ENCODE data around the gene FSIP2. TPM values are rescaled to one million over a fixed set of nuclear protein-coding genes. Genes with fewer than 3 reads are reported as not detected.

FSIP2 gene
- total and polyA plus RNA-seq, 10 of the 15 experiments (the other 5 are each of a cell fraction or from before 2014, with no cell fraction given): 0.03 to 1.3 (median 0.13) TPM

DNA sequence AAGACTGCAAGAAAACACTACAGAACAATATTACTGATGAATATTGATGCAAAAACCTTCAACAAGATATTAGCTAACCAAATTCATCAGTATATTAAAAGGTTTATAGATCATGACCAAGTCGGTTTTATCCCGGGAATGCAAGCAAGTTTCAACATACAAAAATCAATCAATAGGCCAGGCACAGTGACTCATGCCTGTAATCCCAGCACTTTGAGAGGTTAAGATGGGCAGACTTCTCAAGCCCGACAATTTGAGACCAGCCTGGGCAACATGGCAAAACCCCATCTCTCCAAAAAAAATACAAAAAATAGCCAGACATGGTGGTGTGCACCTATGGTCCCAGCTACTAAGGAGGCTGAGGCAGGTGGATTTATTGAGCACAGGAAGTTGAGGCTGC, 82.9 kb downstream of the FSIP2 start:
- H3K36me3 ChIP-seq (ENCODE audit: control insufficient read depth in 2 of 2, insufficient read depth in 2 of 2, low read length in 1 of 2): no peaks in the 10 kb centered on the region
- no peak for DNase-seq (ENCODE audit: low read depth, low spot score)
- no peaks in the 10 kb centered on the region for H3K4me1 ChIP-seq (ENCODE audit: control insufficient read depth, insufficient read depth, low read length)
- CTCF ChIA-PET: no interaction called here
- in situ Hi-C loops (cut with MboI) (no loop called here), intact Hi-C loops (cut with micrococcal nuclease; ENCODE audit: unreplicated experiment) (no loop called here)
- no peaks in the 10 kb centered on the region for H3K79me2 ChIP-seq (ENCODE audit: control insufficient read depth, insufficient read depth, low read length)
- TF ChIP-seq, protein P1, sequence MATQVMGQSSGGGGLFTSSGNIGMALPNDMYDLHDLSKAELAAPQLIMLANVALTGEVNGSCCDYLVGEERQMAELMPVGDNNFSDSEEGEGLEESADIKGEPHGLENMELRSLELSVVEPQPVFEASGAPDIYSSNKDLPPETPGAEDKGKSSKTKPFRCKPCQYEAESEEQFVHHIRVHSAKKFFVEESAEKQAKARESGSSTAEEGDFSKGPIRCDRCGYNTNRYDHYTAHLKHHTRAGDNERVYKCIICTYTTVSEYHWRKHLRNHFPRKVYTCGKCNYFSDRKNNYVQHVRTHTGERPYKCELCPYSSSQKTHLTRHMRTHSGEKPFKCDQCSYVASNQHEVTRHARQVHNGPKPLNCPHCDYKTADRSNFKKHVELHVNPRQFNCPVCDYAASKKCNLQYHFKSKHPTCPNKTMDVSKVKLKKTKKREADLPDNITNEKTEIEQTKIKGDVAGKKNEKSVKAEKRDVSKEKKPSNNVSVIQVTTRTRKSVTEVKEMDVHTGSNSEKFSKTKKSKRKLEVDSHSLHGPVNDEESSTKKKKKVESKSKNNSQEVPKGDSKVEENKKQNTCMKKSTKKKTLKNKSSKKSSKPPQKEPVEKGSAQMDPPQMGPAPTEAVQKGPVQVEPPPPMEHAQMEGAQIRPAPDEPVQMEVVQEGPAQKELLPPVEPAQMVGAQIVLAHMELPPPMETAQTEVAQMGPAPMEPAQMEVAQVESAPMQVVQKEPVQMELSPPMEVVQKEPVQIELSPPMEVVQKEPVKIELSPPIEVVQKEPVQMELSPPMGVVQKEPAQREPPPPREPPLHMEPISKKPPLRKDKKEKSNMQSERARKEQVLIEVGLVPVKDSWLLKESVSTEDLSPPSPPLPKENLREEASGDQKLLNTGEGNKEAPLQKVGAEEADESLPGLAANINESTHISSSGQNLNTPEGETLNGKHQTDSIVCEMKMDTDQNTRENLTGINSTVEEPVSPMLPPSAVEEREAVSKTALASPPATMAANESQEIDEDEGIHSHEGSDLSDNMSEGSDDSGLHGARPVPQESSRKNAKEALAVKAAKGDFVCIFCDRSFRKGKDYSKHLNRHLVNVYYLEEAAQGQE (IDR thresholded peaks at IDR 0.05; ENCODE audit: low read depth, low read length): no peak
- TF ChIP-seq, protein P2, sequence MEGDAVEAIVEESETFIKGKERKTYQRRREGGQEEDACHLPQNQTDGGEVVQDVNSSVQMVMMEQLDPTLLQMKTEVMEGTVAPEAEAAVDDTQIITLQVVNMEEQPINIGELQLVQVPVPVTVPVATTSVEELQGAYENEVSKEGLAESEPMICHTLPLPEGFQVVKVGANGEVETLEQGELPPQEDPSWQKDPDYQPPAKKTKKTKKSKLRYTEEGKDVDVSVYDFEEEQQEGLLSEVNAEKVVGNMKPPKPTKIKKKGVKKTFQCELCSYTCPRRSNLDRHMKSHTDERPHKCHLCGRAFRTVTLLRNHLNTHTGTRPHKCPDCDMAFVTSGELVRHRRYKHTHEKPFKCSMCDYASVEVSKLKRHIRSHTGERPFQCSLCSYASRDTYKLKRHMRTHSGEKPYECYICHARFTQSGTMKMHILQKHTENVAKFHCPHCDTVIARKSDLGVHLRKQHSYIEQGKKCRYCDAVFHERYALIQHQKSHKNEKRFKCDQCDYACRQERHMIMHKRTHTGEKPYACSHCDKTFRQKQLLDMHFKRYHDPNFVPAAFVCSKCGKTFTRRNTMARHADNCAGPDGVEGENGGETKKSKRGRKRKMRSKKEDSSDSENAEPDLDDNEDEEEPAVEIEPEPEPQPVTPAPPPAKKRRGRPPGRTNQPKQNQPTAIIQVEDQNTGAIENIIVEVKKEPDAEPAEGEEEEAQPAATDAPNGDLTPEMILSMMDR (IDR thresholded peaks at IDR 0.05 in 2 of 3, conservative IDR thresholded peaks at IDR 0.05 in 1 of 3; ENCODE audit: control insufficient read depth in 2 of 3, extremely low read depth in 1 of 3, insufficient read depth in 1 of 3, low read depth in 3 of 3, low read length in 3 of 3): no peak
- TF ChIP-seq, protein P3, sequence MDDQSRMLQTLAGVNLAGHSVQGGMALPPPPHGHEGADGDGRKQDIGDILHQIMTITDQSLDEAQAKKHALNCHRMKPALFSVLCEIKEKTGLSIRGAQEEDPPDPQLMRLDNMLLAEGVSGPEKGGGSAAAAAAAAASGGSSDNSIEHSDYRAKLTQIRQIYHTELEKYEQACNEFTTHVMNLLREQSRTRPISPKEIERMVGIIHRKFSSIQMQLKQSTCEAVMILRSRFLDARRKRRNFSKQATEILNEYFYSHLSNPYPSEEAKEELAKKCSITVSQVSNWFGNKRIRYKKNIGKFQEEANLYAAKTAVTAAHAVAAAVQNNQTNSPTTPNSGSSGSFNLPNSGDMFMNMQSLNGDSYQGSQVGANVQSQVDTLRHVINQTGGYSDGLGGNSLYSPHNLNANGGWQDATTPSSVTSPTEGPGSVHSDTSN (IDR thresholded peaks at IDR 0.05; ENCODE audit: insufficient replicate concordance, low read depth, low read length): no peak
- TF ChIP-seq ZNF274 (IDR thresholded peaks at IDR 0.05; ENCODE audit: insufficient read depth, insufficient read length) (no peak), STAT3 (IDR thresholded peaks at IDR 0.05; ENCODE audit: low read depth, low read length) (no peak), MEF2B (IDR thresholded peaks at IDR 0.05; ENCODE audit: partially characterized antibody, poor library complexity, severe bottlenecking) (no peak), IRF4 (IDR thresholded peaks at IDR 0.05; ENCODE audit: low read depth, low read length) (no peak), ZNF207 (IDR thresholded peaks at IDR 0.05; ENCODE audit: borderline replicate concordance) (no peak)
- no peak overlapping the region for H3K9ac ChIP-seq (ENCODE audit: control insufficient read depth, insufficient read depth, low read length)
- no peak overlapping the region for H3K27ac ChIP-seq (ENCODE audit: control insufficient read depth, insufficient read depth)
- no peak overlapping the region for H3K4me3 ChIP-seq
- no peak overlapping the region for H3K4me2 ChIP-seq (ENCODE audit: control insufficient read depth, insufficient read depth)
- RAD21 ChIA-PET (ENCODE audit: unreplicated experiment): no interaction called here
- no peaks in the 10 kb centered on the region for H3K27me3 ChIP-seq (replicated peaks in 1 of 2; ENCODE audit: control insufficient read depth in 2 of 2, insufficient read depth in 2 of 2, low read length in 1 of 2)
- ATAC-seq: no peak
- BruUV-seq (replicated peaks): no TSS peak
- POLR2A ChIA-PET: no interaction called here
- no peak overlapping the region for H2AFZ ChIP-seq (ENCODE audit: control insufficient read depth, low read depth, low read length)
- SMC1A ChIA-PET (ENCODE audit: uncharacterized antibody, unreplicated experiment): interaction anchor here (0.6 kb wide), 1 partner anchor 96 kb away, joined by 3 read pairs; no protein-coding TSS in a partner anchor
- no peaks in the 10 kb centered on the region for H3K9me3 ChIP-seq (replicated peaks; ENCODE audit: control insufficient read depth, insufficient read depth, low read length)
- FAIRE-seq: no peak
- WGBS (ENCODE audit: insufficient coverage, insufficient replicate concordance, low lambda C conversion rate, missing lambda C conversion rate): 51% methylated on average over 3 of the region's 3 CpGs
- no peaks in the 10 kb centered on the region for H4K20me1 ChIP-seq (ENCODE audit: control insufficient read depth, insufficient read depth)
